ENCODE results near the gene CEP192. TPM values are rescaled to one million over a fixed set of nuclear protein-coding genes. Genes with fewer than 3 reads are reported as not detected.

CEP192 gene
- total and polyA plus RNA-seq, 4 donors: 2.5 to 32.4 (median 10.9) TPM

DNA sequence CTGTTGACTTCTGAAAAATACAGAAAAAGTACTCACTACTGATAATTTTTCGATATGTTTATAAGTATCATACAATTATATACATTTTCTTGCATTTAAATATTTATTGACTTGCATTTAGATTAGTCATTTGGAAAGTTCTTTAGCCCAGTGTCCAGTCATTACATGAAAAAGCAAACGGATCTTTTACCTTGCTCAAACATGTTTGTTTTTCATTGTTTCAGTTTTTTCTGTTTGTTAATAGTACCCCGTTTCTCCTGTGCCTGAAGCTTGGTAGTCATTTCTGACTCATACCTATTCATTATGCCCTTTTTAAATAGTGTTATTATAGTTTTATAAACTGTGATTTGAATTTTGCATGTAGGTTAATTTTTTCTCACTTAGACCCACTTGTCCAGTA is 28.1 kb downstream of the CEP192 start:
- 76% methylated on average over 3 of the region's 3 CpGs for WGBS
- DNase-seq (ENCODE audit: low spot score): no peak
- Histone ChIP-seq H3K36me3 (ENCODE audit: control insufficient read depth in 4 of 4, insufficient read depth in 3 of 4, low read depth in 1 of 4, low read length in 3 of 4) (peaks cover 1 to 50% (median 27%) of the 10 kb centered on the region in 4 donors), H3K27ac (ENCODE audit: low read depth in 1 of 2, low read length in 2 of 2) (no peak overlapping the region), H3K9ac (ENCODE audit: low read depth in 1 of 2, low read length in 2 of 2) (no peak overlapping the region), H3K9me3 (ENCODE audit: control insufficient read depth in 4 of 4, low read length in 3 of 4) (no peaks in the 10 kb centered on the region), H3K4me1 (ENCODE audit: control insufficient read depth in 4 of 4, insufficient read depth in 4 of 4, low read length in 3 of 4) (no peaks in the 10 kb centered on the region), H3K27me3 (ENCODE audit: control insufficient read depth in 4 of 4, insufficient read depth in 4 of 4, low read length in 3 of 4) (no peaks in the 10 kb centered on the region), H3K4me3 (ENCODE audit: low read depth in 1 of 3, low read length in 3 of 3) (no peak overlapping the region)
- TF ChIP-seq ZBTB33 (IDR thresholded peaks at IDR 0.05) (no peak), EGR1 (IDR thresholded peaks at IDR 0.05; ENCODE audit: low read depth in 2 of 2) (no peak), NR2F2 (IDR thresholded peaks at IDR 0.05) (no peak), YY1 (IDR thresholded peaks at IDR 0.05) (no peak), RAD21 (IDR thresholded peaks at IDR 0.05) (no peak), JUND (IDR thresholded peaks at IDR 0.05) (no peak), HNF4G (IDR thresholded peaks at IDR 0.05) (no peak), RXRA (IDR thresholded peaks at IDR 0.05) (no peak), GABPA (IDR thresholded peaks at IDR 0.05 in 1 of 2, conservative IDR thresholded peaks at IDR 0.05 in 1 of 2) (no peak), FOXA1 (IDR thresholded peaks at IDR 0.05) (no peak)
- TF ChIP-seq, protein P1, sequence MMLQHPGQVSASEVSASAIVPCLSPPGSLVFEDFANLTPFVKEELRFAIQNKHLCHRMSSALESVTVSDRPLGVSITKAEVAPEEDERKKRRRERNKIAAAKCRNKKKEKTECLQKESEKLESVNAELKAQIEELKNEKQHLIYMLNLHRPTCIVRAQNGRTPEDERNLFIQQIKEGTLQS (IDR thresholded peaks at IDR 0.05): no peak
- TF ChIP-seq, protein P2, sequence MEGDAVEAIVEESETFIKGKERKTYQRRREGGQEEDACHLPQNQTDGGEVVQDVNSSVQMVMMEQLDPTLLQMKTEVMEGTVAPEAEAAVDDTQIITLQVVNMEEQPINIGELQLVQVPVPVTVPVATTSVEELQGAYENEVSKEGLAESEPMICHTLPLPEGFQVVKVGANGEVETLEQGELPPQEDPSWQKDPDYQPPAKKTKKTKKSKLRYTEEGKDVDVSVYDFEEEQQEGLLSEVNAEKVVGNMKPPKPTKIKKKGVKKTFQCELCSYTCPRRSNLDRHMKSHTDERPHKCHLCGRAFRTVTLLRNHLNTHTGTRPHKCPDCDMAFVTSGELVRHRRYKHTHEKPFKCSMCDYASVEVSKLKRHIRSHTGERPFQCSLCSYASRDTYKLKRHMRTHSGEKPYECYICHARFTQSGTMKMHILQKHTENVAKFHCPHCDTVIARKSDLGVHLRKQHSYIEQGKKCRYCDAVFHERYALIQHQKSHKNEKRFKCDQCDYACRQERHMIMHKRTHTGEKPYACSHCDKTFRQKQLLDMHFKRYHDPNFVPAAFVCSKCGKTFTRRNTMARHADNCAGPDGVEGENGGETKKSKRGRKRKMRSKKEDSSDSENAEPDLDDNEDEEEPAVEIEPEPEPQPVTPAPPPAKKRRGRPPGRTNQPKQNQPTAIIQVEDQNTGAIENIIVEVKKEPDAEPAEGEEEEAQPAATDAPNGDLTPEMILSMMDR (IDR thresholded peaks at IDR 0.05; ENCODE audit: low read depth, low read length, missing input control): no peak

DNA sequence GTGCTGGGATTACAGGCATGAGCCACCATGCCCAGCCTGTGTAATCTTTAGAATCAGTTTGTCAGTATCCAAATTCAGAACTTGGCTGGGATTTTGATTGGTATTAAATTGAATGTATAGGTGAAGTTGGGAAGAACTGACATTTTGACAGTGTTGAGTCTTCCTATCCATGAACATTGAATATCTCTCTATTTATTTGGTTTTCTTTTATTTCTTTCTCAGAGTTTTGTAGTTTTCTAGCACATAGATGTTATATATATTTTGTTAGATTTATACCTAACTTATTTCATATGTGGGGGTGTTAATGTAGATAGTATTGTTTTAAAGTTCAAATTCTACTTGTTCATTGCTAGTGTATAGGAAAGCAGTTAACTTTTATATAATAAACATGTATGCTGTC is 31.5 kb downstream of the CEP192 start:
- no peaks in the 10 kb centered on the region for H3K9me3 ChIP-seq (ENCODE audit: control insufficient read depth in 4 of 4, low read length in 3 of 4)
- no peak for DNase-seq (ENCODE audit: low spot score)
- H3K4me1 ChIP-seq (ENCODE audit: control insufficient read depth in 4 of 4, insufficient read depth in 4 of 4, low read length in 3 of 4): no peaks in the 10 kb centered on the region
- TF ChIP-seq REST (IDR thresholded peaks at IDR 0.05): no peak
- no peak for TF ChIP-seq JUND (IDR thresholded peaks at IDR 0.05)
- TF ChIP-seq YY1 (IDR thresholded peaks at IDR 0.05): no peak
- TF ChIP-seq, protein P1 (IDR thresholded peaks at IDR 0.05): no peak
- TF ChIP-seq TAF1 (conservative IDR thresholded peaks at IDR 0.05): no peak
- no peak for TF ChIP-seq HNF4G (IDR thresholded peaks at IDR 0.05)
- no peak for TF ChIP-seq SP1 (IDR thresholded peaks at IDR 0.05)
- no peak for TF ChIP-seq EGR1 (IDR thresholded peaks at IDR 0.05; ENCODE audit: low read depth in 2 of 2)
- no peak for TF ChIP-seq RXRA (IDR thresholded peaks at IDR 0.05)
- TF ChIP-seq RAD21 (IDR thresholded peaks at IDR 0.05): no peak
- H3K9ac ChIP-seq (ENCODE audit: low read depth in 1 of 2, low read length in 2 of 2): no peak overlapping the region
- H3K27ac ChIP-seq (ENCODE audit: low read depth in 1 of 2, low read length in 2 of 2): no peak overlapping the region
- H3K4me3 ChIP-seq (ENCODE audit: low read depth in 1 of 3, low read length in 3 of 3): no peak overlapping the region
- no peaks in the 10 kb centered on the region for H3K27me3 ChIP-seq (ENCODE audit: control insufficient read depth in 4 of 4, insufficient read depth in 4 of 4, low read length in 3 of 4)
- peaks cover 1 to 34% (median 15%) of the 10 kb centered on the region in 4 donors for H3K36me3 ChIP-seq (ENCODE audit: control insufficient read depth in 4 of 4, insufficient read depth in 3 of 4, low read depth in 1 of 4, low read length in 3 of 4)

Measured in liver (tissue), 9 donors.